ENCODE data around the gene CPTP. TPM values are rescaled to one million over a fixed set of nuclear protein-coding genes. Genes with fewer than 3 reads are reported as not detected.

Gene CPTP
- 10 to 100 TPM; 16.8 to 22.3 TPM for total RNA-seq

GRCh38 chr1:1324524-1325287 lies at the start of gene CPTP, which contains the start of gene INTS11:
CPTP (plus strand) TSS chr1:1324802; CDS start chr1:1326911, 2,109 bp downstream.
INTS11 (minus strand) TSS chr1:1324660; CDS start chr1:1324608, 52 bp downstream.
- Mint-ChIP-seq H3K36me3 (ENCODE audit: low read depth) (peaks cover 12% of the 10 kb centered on the region), H3K27ac (peak within 1 kb of the TSS; percentile 86), H3K4me3 (peak within 1 kb of the TSS; percentile 80), H3K4me1 (peaks cover 13% of the 10 kb centered on the region), H3K9me3 (no peaks in the 10 kb centered on the region), H3K27me3 (no peaks in the 10 kb centered on the region)
- ATAC-seq (replicated peaks) = peak; percentile 91

DNA sequence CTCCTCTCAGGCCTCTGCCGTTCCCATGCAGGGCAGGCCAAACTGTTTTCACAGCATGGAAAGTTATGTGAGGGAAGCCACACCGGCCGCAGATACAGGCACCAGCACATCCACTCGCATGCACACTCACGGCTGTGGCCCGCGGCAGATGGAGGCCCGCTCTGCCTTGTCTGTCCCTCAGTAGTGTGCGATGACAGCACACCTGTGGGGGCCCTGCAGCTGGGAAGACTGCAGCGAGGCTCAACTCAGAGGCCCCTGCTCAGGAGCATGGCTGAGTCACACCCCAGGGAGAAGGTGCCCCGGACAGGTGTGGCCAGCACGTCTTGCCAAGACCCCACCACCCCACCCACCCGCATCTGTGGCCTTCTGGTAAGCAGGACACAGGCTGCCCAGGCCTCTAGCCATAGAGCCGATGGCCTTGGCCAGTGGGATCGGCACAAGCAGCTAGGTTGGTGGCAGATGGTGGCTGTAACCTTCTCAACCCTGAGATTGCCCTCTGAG lies 49.6 kb upstream of the CPTP start:
- H3K4me3 Mint-ChIP-seq = peak overlapping the region; percentile 74
- H3K4me1 Mint-ChIP-seq = peaks cover 16% of the 10 kb centered on the region
- no peak for ATAC-seq (replicated peaks)
- H3K27me3 Mint-ChIP-seq = no peaks in the 10 kb centered on the region
- H3K9me3 Mint-ChIP-seq = no peaks in the 10 kb centered on the region
- H3K27ac Mint-ChIP-seq = no peak overlapping the region
- H3K36me3 Mint-ChIP-seq (ENCODE audit: low read depth) = peaks cover 33% of the 10 kb centered on the region

GRCh38 chr1:1275836-1276235 lies 48.8 kb upstream of the CPTP start:
- Mint-ChIP-seq H3K4me3 (peak overlapping the region; percentile 4), H3K27ac (no peak overlapping the region), H3K27me3 (no peaks in the 10 kb centered on the region), H3K9me3 (no peaks in the 10 kb centered on the region), H3K36me3 (ENCODE audit: low read depth) (peaks cover 24% of the 10 kb centered on the region), H3K4me1 (peaks cover 8% of the 10 kb centered on the region)
- no peak for ATAC-seq (replicated peaks)

GRCh38 chr1:1278620-1279019 lies 46.0 kb upstream of the CPTP start:
- no peak for ATAC-seq (replicated peaks)
- Mint-ChIP-seq H3K4me3 (no peak overlapping the region), H3K4me1 (peaks cover 5% of the 10 kb centered on the region), H3K27ac (no peak overlapping the region), H3K27me3 (no peaks in the 10 kb centered on the region), H3K36me3 (ENCODE audit: low read depth) (no peaks in the 10 kb centered on the region), H3K9me3 (no peaks in the 10 kb centered on the region)

DNA sequence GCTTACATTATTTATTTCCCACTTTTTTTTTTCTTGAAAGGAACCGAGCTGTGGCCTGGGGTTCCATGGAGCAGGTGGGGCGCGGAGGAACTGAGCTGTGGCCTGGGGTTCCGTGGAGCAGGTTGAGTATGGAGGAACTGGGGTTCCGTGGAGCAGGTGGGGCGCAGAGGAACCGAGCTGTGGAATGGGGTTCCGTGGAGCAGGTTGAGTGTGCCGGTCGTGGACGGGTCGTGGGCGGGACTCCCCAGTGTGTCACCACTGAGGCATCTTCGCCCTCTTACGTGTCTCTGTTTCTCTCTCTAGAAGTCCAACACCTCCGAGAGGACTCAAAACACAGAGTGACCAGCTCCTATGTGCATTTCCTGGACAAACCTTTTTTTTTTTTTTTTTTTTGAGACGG lies 45.6 kb upstream of the CPTP start:
- H3K9me3 Mint-ChIP-seq = no peaks in the 10 kb centered on the region
- H3K36me3 Mint-ChIP-seq (ENCODE audit: low read depth) = no peaks in the 10 kb centered on the region
- peaks cover 5% of the 10 kb centered on the region for H3K4me1 Mint-ChIP-seq
- no peak for ATAC-seq (replicated peaks)
- H3K27me3 Mint-ChIP-seq = no peaks in the 10 kb centered on the region
- H3K4me3 Mint-ChIP-seq = no peak overlapping the region
- no peak overlapping the region for H3K27ac Mint-ChIP-seq

DNA sequence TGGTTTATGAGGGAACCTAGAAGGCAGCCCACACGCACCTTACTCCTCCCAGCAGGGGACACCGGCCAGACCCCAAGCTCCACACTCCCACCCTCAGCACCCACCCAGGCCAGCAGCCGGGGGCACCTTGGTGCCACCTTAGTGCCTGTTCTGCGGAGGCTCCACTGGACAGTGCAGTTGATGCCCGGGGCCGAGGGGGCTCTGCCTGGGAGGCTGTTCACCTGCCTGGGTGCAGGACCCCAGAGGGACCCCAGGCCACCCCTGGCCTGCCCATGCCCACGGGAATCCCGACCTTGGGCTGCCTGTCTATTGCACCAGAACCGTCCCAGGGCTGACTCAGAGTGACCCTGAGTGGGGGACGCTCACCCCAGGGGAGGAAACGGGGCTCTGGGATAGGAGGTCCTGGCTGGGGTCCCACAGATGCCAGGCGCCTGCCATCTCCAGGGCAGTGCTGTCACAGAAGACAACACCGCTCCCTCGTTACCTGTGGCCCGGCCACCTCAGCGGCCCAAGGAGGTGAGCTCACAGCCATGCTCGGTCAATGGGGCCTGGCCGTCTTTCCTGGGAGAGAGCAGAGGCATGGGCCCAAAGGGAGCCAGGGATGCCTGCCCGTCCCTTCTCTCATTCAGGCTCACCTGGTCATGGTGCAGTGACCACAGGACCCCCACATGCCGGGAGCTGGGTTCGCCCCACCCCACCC lies 43.7 kb upstream of the CPTP start:
- no peak overlapping the region for H3K4me3 Mint-ChIP-seq
- no peak overlapping the region for H3K27ac Mint-ChIP-seq
- H3K9me3 Mint-ChIP-seq = no peaks in the 10 kb centered on the region
- no peaks in the 10 kb centered on the region for H3K27me3 Mint-ChIP-seq
- peaks cover 5% of the 10 kb centered on the region for H3K4me1 Mint-ChIP-seq
- no peaks in the 10 kb centered on the region for H3K36me3 Mint-ChIP-seq (ENCODE audit: low read depth)
- no peak for ATAC-seq (replicated peaks)

DNA sequence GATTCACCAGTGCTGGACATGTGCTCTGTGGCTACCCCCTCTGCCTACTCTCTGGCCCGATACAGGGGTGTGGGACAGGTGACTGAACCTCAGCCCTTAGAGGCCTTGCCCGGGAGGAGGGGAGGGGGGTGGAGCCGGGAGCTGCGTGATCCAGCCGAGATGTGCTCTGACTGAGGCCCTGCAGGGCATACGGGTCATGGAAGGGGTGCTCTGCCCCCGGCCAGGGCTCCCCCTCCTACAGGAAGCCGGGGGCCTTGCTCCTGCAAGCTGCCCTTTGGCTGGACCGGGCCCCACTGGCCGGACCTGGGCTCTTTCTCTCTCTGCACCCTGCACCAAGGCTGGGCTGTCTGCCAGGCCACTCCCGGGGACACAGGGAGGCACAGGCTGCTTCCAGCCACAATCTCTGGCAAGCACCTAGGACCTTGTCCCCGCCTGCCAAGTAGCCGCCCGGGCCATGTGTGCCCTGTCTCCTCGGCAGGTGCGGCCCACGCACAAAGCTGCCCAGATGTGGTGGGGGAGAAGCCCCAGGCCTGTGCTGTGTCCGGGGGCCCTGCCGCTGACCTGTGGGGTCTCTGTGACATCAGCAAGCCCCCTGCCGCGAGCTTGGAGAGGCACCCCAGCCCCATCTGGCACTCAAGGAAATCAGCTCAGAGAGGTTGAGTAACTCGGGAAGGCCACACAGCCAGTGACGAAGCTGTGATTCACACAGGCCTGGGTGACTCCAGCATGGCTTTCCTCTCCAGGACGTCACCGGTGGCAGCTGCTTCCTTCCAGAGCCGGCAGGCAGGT lies 42.9 kb upstream of the CPTP start:
- peak; percentile 89 for ATAC-seq (replicated peaks)
- no peak overlapping the region for H3K27ac Mint-ChIP-seq
- H3K4me3 Mint-ChIP-seq = no peak overlapping the region
- H3K4me1 Mint-ChIP-seq = peaks cover 5% of the 10 kb centered on the region
- no peaks in the 10 kb centered on the region for H3K27me3 Mint-ChIP-seq
- no peaks in the 10 kb centered on the region for H3K9me3 Mint-ChIP-seq
- H3K36me3 Mint-ChIP-seq (ENCODE audit: low read depth) = no peaks in the 10 kb centered on the region

DNA sequence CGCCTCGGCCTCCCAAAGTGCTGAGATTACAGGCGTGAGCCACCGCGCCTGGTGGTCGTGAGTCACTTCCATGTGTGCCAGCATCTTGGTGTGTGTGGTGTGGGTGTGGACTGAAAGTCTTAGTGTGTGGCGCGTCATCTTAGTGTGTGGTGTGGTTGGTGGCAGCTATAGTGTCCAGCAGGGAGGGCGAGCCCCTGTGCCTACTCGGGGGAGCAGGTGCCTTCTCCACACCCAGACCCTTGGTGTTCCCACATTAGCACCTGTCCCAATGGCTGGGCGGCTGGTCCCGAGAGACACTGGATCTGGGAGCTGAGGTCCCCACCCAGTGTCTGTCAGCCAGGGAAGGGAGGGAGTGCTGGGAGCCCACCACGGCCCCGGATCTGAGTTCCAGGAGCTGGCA lies 41.6 kb upstream of the CPTP start:
- H3K9me3 Mint-ChIP-seq = no peaks in the 10 kb centered on the region
- H3K27ac Mint-ChIP-seq = peak overlapping the region; percentile 29
- no peaks in the 10 kb centered on the region for H3K27me3 Mint-ChIP-seq
- no peak overlapping the region for H3K4me3 Mint-ChIP-seq
- peaks cover 5% of the 10 kb centered on the region for H3K4me1 Mint-ChIP-seq
- ATAC-seq (replicated peaks) = peak; percentile 84
- H3K36me3 Mint-ChIP-seq (ENCODE audit: low read depth) = no peaks in the 10 kb centered on the region

GRCh38 chr1:1283821-1284220 lies 40.8 kb upstream of the CPTP start:
- Mint-ChIP-seq H3K4me3 (no peak overlapping the region), H3K27me3 (no peaks in the 10 kb centered on the region), H3K4me1 (peaks cover 5% of the 10 kb centered on the region), H3K36me3 (ENCODE audit: low read depth) (no peaks in the 10 kb centered on the region), H3K9me3 (no peaks in the 10 kb centered on the region), H3K27ac (no peak overlapping the region)
- no peak for ATAC-seq (replicated peaks)

- no peak for ATAC-seq (replicated peaks)
- Mint-ChIP-seq H3K4me1 (peaks cover 5% of the 10 kb centered on the region), H3K27me3 (no peaks in the 10 kb centered on the region), H3K9me3 (no peaks in the 10 kb centered on the region), H3K4me3 (no peak overlapping the region), H3K27ac (no peak overlapping the region), H3K36me3 (ENCODE audit: low read depth) (no peaks in the 10 kb centered on the region)
These were observed 40.1 kb upstream of the CPTP start for GRCh38 chr1:1284221-1285101.

DNA sequence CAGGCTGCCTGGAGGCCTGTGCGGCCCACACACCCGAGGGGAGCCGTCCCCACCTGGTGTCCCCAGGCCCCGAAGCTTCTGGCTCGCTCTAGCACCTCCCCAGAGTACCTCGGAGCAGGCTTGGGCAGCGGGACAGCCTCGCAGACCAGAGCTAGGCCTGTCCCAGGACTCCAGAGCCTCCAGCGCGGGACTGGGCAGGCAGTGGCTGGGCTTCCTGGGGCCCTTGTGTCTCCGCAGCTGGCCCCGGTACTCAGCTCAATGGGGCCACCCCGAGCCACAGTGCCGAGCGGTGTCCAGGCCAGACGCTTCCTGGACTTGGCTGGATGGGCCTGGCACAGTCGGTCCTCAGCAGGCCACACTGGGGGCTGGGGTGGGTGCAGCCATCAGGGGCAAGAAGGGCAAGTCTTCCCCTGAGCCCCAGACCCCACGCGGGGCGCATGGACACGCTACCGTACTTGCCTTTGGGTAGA lies 39.5 kb upstream of the CPTP start:
- Mint-ChIP-seq H3K27ac (no peak overlapping the region), H3K27me3 (no peaks in the 10 kb centered on the region), H3K4me1 (peaks cover 5% of the 10 kb centered on the region), H3K4me3 (no peak overlapping the region), H3K9me3 (no peaks in the 10 kb centered on the region), H3K36me3 (ENCODE audit: low read depth) (no peaks in the 10 kb centered on the region)
- ATAC-seq (replicated peaks) = no peak

- no peaks in the 10 kb centered on the region for H3K36me3 Mint-ChIP-seq (ENCODE audit: low read depth)
- H3K9me3 Mint-ChIP-seq = no peaks in the 10 kb centered on the region
- H3K4me3 Mint-ChIP-seq = no peak overlapping the region
- H3K27ac Mint-ChIP-seq = no peak overlapping the region
- no peaks in the 10 kb centered on the region for H3K27me3 Mint-ChIP-seq
- ATAC-seq (replicated peaks) = no peak
- H3K4me1 Mint-ChIP-seq = peaks cover 5% of the 10 kb centered on the region
These were observed 38.8 kb upstream of the CPTP start for GRCh38 chr1:1285611-1286311.
